Measurements from ENCODE around the gene ST3GAL3. TPM values are rescaled to one million over a fixed set of nuclear protein-coding genes. Genes with fewer than 3 reads are reported as not detected.

Gene ST3GAL3
- total and polyA plus RNA-seq, 2 of the 13 experiments (the other 11 are each of a cell fraction or from before 2014, with no cell fraction given) = 5.1 to 8.1 TPM

DNA sequence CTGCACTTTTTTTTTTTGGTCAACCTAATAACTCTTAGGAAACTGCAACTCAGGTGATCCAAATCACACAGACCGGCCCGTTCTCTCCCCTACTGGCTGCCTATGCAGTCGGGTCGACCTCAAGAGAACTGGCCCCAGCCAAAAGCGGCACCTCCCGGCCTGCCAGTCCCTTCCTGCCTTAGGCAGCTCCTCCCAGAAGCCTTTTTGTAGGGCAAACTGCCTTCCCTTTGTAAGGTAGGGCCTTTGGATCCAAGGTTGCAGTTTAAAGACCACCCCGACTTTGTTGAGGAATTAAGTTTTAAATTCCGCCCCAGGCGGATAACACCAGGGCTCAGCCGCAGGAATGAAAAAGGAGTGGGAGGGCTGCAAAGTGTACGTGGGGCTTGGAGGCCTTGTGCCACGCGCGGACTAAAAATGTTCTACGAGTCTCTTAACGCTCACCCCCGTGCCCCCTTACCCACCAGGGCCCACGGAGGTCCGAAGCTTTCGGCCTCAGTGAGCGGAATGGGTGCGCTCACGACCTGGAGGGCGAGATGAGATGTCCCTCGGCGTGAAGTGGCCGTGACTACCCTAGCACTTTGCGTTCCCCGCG is 642 bp upstream of the ST3GAL3 start (continued):
- TF ChIP-seq, protein P1, sequence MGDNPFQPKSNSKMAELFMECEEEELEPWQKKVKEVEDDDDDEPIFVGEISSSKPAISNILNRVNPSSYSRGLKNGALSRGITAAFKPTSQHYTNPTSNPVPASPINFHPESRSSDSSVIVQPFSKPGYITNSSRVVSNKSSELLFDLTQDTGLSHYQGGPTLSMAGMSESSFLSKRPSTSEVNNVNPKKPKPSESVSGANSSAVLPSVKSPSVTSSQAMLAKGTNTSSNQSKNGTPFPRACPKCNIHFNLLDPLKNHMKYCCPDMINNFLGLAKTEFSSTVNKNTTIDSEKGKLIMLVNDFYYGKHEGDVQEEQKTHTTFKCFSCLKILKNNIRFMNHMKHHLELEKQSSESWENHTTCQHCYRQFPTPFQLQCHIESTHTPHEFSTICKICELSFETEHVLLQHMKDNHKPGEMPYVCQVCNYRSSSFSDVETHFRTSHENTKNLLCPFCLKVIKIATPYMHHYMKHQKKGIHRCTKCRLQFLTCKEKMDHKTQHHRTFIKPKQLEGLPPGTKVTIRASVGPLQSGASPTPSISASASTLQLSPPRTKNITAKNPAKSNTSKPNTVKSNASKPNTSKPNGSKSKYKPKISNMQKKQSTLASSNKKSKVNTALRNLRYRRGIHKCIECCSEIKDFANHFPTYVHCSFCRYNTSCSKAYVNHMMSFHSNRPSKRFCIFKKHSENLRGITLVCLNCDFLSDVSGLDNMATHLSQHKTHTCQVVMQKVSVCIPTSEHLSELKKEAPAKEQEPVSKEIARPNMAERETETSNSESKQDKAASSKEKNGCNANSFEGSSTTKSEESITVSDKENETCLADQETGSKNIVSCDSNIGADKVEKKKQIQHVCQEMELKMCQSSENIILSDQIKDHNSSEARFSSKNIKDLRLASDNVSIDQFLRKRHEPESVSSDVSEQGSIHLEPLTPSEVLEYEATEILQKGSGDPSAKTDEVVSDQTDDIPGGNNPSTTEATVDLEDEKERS (CRISPR knock-in tag; IDR thresholded peaks at IDR 0.05) = peak; percentile 50; the same call in 1 of the 2 replicates
- TF ChIP-seq ZNF292 (CRISPR knock-in tag; IDR thresholded peaks at IDR 0.05; ENCODE audit: borderline replicate concordance, low read depth) (no peak), ZNF562 (CRISPR knock-in tag; IDR thresholded peaks at IDR 0.05; ENCODE audit: borderline replicate concordance) (no peak), EEA1 (CRISPR knock-in tag; IDR thresholded peaks at IDR 0.05; ENCODE audit: borderline replicate concordance) (no peak), EED (CRISPR knock-in tag; IDR thresholded peaks at IDR 0.05) (no peak), RBAK (CRISPR knock-in tag; IDR thresholded peaks at IDR 0.05) (no peak), ATF7-NPFF (CRISPR knock-in tag; IDR thresholded peaks at IDR 0.05; ENCODE audit: low read depth) (no peak), ZNF839 (CRISPR knock-in tag; IDR thresholded peaks at IDR 0.05; ENCODE audit: borderline replicate concordance) (no peak), ARID2 (CRISPR knock-in tag; IDR thresholded peaks at IDR 0.05; ENCODE audit: borderline replicate concordance) (0 out of 2 replicates have a peak, but pooled peaks have one; percentile 54), RBM39 (IDR thresholded peaks at IDR 0.05; ENCODE audit: low read depth, low read length, poor library complexity, severe bottlenecking) (peak; percentile 24), CREB1 (IDR thresholded peaks at IDR 0.05) (no peak), CREB1 (CRISPR knock-in tag; IDR thresholded peaks at IDR 0.05) (no peak), SAFB2 (CRISPR knock-in tag; IDR thresholded peaks at IDR 0.05; ENCODE audit: borderline replicate concordance, low read depth) (no peak), ZNF12 (CRISPR knock-in tag; IDR thresholded peaks at IDR 0.05) (no peak), RXRB (CRISPR knock-in tag; IDR thresholded peaks at IDR 0.05; ENCODE audit: borderline replicate concordance) (peak; percentile 4; the same call in 1 of the 2 replicates), HMGA1 (CRISPR knock-in tag; conservative IDR thresholded peaks at IDR 0.05) (no peak), REL (CRISPR knock-in tag; conservative IDR thresholded peaks at IDR 0.05) (no peak; the same call in 1 of the 2 replicates), ZNF766 (CRISPR knock-in tag; IDR thresholded peaks at IDR 0.05; ENCODE audit: borderline replicate concordance) (no peak)
- TF ChIP-seq, protein P2, sequence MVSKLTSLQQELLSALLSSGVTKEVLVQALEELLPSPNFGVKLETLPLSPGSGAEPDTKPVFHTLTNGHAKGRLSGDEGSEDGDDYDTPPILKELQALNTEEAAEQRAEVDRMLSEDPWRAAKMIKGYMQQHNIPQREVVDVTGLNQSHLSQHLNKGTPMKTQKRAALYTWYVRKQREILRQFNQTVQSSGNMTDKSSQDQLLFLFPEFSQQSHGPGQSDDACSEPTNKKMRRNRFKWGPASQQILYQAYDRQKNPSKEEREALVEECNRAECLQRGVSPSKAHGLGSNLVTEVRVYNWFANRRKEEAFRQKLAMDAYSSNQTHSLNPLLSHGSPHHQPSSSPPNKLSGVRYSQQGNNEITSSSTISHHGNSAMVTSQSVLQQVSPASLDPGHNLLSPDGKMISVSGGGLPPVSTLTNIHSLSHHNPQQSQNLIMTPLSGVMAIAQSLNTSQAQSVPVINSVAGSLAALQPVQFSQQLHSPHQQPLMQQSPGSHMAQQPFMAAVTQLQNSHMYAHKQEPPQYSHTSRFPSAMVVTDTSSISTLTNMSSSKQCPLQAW (CRISPR knock-in tag; IDR thresholded peaks at IDR 0.05) = no peak; the same call in 1 of the 2 replicates
- TF ChIP-seq, protein P3, sequence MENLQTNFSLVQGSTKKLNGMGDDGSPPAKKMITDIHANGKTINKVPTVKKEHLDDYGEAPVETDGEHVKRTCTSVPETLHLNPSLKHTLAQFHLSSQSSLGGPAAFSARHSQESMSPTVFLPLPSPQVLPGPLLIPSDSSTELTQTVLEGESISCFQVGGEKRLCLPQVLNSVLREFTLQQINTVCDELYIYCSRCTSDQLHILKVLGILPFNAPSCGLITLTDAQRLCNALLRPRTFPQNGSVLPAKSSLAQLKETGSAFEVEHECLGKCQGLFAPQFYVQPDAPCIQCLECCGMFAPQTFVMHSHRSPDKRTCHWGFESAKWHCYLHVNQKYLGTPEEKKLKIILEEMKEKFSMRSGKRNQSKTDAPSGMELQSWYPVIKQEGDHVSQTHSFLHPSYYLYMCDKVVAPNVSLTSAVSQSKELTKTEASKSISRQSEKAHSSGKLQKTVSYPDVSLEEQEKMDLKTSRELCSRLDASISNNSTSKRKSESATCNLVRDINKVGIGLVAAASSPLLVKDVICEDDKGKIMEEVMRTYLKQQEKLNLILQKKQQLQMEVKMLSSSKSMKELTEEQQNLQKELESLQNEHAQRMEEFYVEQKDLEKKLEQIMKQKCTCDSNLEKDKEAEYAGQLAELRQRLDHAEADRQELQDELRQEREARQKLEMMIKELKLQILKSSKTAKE (CRISPR knock-in tag; IDR thresholded peaks at IDR 0.05; ENCODE audit: borderline replicate concordance) = 0 out of 2 replicates have a peak, but pooled peaks have one; percentile 15

Measured in HepG2 (cell line).